KMS-11 (cell line): ENCODE measurements around the gene BRD3OS.

Experiments used
- H2AFZ ChIP-seq: fragments of 200-600 bp; sonication (generic); 2 replicates; pipeline ENCODE4 v1.6.1; 2016; ENCODE audit warnings: antibody characterized with exemption, mixed run types, low read depth
- H3K27ac ChIP-seq: fragments of 200-600 bp; sonication (generic); 2 replicates; pipeline ENCODE4 v1.6.1; 2016; ENCODE audit warnings: mild to moderate bottlenecking, mixed run types
- H3K27me3 ChIP-seq: fragments of 200-600 bp; sonication (generic); 2 replicates; pipeline ENCODE4 v1.6.1; 2017; ENCODE audit warnings: mild to moderate bottlenecking, low read depth, mixed run types, moderate library complexity; ENCODE audit not compliant: insufficient read depth
- H3K36me3 ChIP-seq: fragments of 200-600 bp; sonication (generic); 2 replicates; pipeline ENCODE4 v1.6.1; 2017; ENCODE audit warnings: mild to moderate bottlenecking, mixed run types; ENCODE audit not compliant: insufficient read depth
- H3K4me1 ChIP-seq: fragments of 200-600 bp; sonication (generic); 2 replicates; pipeline ENCODE4 v1.6.1; 2016; ENCODE audit warnings: mild to moderate bottlenecking, low read depth, mixed run types; ENCODE audit not compliant: poor library complexity, severe bottlenecking
- H3K4me2 ChIP-seq: fragments of 200-600 bp; sonication (generic); 2 replicates; pipeline ENCODE4 v1.7.0; 2016; ENCODE audit warnings: mild to moderate bottlenecking, mixed run types
- H3K4me3 ChIP-seq: fragments of 200-600 bp; sonication (generic); IDR thresholded peaks from 2 replicates; pipeline ENCODE4 v1.6.1; 2017; ENCODE audit warnings: low read depth, low read length, mixed read lengths; ENCODE audit not compliant: insufficient read depth
- H3K79me2 ChIP-seq: fragments of 200-600 bp; sonication (generic); 2 replicates; pipeline ENCODE4 v1.6.1; 2016; ENCODE audit warnings: low read depth, mixed run types; ENCODE audit not compliant: insufficient read depth
- H3K9ac ChIP-seq: fragments of 200-600 bp; sonication (generic); 2 replicates; pipeline ENCODE4 v1.6.1; 2016; ENCODE audit warnings: mild to moderate bottlenecking, mixed run types
- H4K20me1 ChIP-seq: fragments of 200-600 bp; sonication (generic); 2 replicates; pipeline ENCODE4 v1.6.1; 2016; ENCODE audit warnings: mild to moderate bottlenecking, mixed run types; ENCODE audit not compliant: insufficient read depth
- CTCF ChIP-seq: fragments of 200-600 bp; sonication (generic); conservative IDR thresholded peaks from 2 replicates; pipeline ENCODE4 v1.6.1; 2017; ENCODE audit warnings: low read depth, mild to moderate bottlenecking, antibody characterized with exemption, low read length, moderate library complexity, mixed read lengths

The BRD3OS gene

GRCh38 chr9:134033516-134034214 lies 8.4 kb downstream of the BRD3OS start:
- H3K4me2 ChIP-seq, result no peak overlapping the region
- H3K27ac ChIP-seq, result no peak overlapping the region
- no peaks in the 10 kb centered on the region for H3K27me3 ChIP-seq
- H3K4me3 ChIP-seq, result no peak overlapping the region
- H3K9ac ChIP-seq, result no peak overlapping the region
- H2AFZ ChIP-seq, result no peak overlapping the region
- H4K20me1 ChIP-seq, result no peaks in the 10 kb centered on the region
- TF ChIP-seq CTCF, result no peak
- H3K36me3 ChIP-seq, result no peaks in the 10 kb centered on the region
- H3K4me1 ChIP-seq, result peaks cover 32% of the 10 kb centered on the region
- no peaks in the 10 kb centered on the region for H3K79me2 ChIP-seq

GRCh38 chr9:134034215-134035040 lies 9.1 kb downstream of the BRD3OS start:
- H3K36me3 ChIP-seq, result no peaks in the 10 kb centered on the region
- H3K9ac ChIP-seq, result no peak overlapping the region
- no peaks in the 10 kb centered on the region for H3K79me2 ChIP-seq
- no peak overlapping the region for H3K4me3 ChIP-seq
- H4K20me1 ChIP-seq, result no peaks in the 10 kb centered on the region
- no peak for TF ChIP-seq CTCF
- no peak overlapping the region for H3K27ac ChIP-seq
- no peak overlapping the region for H2AFZ ChIP-seq
- H3K27me3 ChIP-seq, result no peaks in the 10 kb centered on the region
- no peak overlapping the region for H3K4me2 ChIP-seq
- peaks cover 32% of the 10 kb centered on the region for H3K4me1 ChIP-seq

DNA sequence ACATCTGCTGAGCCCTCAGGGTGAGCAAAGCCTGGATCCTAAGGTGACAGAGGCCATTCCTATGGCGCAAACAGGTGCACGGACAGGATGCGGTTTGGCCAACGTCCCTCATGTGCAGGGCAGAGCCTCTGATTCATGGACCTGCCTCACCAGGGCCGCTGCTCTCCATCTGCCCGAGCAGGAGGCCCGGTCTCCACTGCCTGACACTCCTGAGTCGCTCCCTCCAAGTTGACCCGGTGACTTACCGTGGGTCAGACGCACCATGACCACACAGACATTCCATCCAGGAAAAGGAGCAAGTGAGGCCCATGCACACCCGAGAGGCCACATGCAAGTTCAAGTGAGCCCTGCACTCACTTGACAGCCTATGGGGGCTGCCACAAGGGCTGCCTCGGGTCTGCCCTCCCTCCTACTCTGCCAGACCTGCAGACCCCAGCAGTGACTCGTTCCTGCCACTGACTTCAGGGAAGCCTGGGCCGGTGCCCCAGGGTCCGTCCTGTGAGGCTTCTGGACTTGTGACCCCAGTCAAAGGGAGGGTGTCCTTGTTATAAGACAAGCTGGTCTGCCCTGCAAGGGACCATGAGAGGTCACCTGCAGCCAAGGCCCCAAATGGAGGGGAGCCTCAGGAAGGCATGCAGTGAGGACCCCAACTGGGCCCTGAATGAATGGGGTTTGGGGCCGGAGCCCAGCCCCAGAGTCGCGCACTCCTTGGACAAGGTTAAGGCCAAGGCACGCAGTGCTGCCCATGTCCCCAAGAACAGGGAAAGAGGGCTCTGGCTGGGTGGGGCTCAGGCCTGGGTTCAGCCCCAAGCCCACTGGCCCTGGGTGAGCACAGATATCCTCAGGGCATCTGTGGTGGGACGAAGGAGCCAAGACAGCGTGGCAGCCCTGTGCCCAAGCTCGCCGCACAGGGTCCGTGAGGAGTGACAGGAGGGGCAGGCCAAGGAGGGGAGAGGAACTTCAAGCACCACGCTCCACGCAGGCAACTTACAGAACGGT lies 10.1 kb downstream of the BRD3OS start:
- H3K27me3 ChIP-seq, result no peaks in the 10 kb centered on the region
- no peak overlapping the region for H2AFZ ChIP-seq
- H3K36me3 ChIP-seq, result no peaks in the 10 kb centered on the region
- H3K79me2 ChIP-seq, result no peaks in the 10 kb centered on the region
- no peaks in the 10 kb centered on the region for H4K20me1 ChIP-seq
- no peak overlapping the region for H3K4me2 ChIP-seq
- H3K4me1 ChIP-seq, result peaks cover 25% of the 10 kb centered on the region
- no peak overlapping the region for H3K27ac ChIP-seq
- H3K4me3 ChIP-seq, result no peak overlapping the region
- no peak overlapping the region for H3K9ac ChIP-seq
- TF ChIP-seq CTCF, result no peak

GRCh38 chr9:134036130-134036529 lies 10.8 kb downstream of the BRD3OS start:
- H3K9ac ChIP-seq, result no peak overlapping the region
- no peak for TF ChIP-seq CTCF
- H3K27me3 ChIP-seq, result no peaks in the 10 kb centered on the region
- H3K4me1 ChIP-seq, result peaks cover 19% of the 10 kb centered on the region
- no peaks in the 10 kb centered on the region for H3K36me3 ChIP-seq
- no peak overlapping the region for H3K4me3 ChIP-seq
- H3K79me2 ChIP-seq, result no peaks in the 10 kb centered on the region
- no peak overlapping the region for H3K4me2 ChIP-seq
- H4K20me1 ChIP-seq, result no peaks in the 10 kb centered on the region
- no peak overlapping the region for H3K27ac ChIP-seq
- no peak overlapping the region for H2AFZ ChIP-seq
